WTC11 (cell line): Measurements from ENCODE around the gene TCF7L1.

Experiments
- ATF6 ChIP-seq: sonication (generic); formaldehyde crosslinking; IDR thresholded peaks from 2 replicates; pipeline ENCODE4 v1.8.1; 2023; ENCODE audit warnings: mild to moderate bottlenecking, missing genetic modification reagents
- CTCF ChIP-seq: fragments of 200-600 bp; IDR thresholded peaks from 2 replicates; pipeline ENCODE4 v1.8.0; 2022; ENCODE audit warnings: antibody characterized with exemption
- E2F1 ChIP-seq: sonication (generic); formaldehyde crosslinking; IDR thresholded peaks from 2 replicates; pipeline ENCODE4 v1.8.0; 2022; ENCODE audit warnings: mild to moderate bottlenecking, missing genetic modification reagents
- ESRRA ChIP-seq: sonication (generic); formaldehyde crosslinking; IDR thresholded peaks from 2 replicates; pipeline ENCODE4 v1.8.1; 2022; ENCODE audit warnings: mild to moderate bottlenecking, missing genetic modification reagents, borderline replicate concordance

- no peak for TF ChIP-seq ATF6 (CRISPR knock-in tag)
- TF ChIP-seq CTCF, result no peak
- no peak for TF ChIP-seq E2F1
- TF ChIP-seq ESRRA (CRISPR knock-in tag), result no peak
These were observed 208.3 kb downstream of the TCF7L1 start for GRCh38 chr2:85341269-85342029.
